DMS153 (cell line): Measurements from ENCODE around the gene MRPL33.
"Not testable (repeated sequence)": the region's sequence is repeated elsewhere in the genome, so short reads cannot be mapped to it uniquely, and the experiment has no call there.

Experiments used
- DNase-seq: peaks from one replicate; lab custom pipeline; 2025; lab: John Stamatoyannopoulos, UW

The MRPL33 gene

DNA sequence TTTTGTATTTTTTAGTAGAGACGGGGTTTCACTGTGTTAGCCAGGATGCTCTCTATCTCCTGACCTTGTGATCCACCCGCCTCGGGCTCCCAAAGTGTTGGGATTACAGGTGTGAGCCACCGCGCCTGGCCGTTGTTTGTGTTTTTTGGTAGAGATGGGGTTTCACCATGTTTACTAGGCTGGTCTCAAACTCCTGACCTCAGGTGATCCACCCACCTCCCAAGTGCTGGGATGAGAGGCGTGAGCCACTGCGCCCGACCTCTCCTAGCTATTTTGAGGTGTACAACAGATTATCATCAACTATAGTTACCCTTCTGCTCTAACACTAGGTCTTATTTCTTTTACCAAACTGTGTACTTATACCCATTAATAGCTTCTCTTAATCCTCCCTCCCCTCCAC is 28.9 kb upstream of the MRPL33 start:
- DNase-seq, result no peak

DNA sequence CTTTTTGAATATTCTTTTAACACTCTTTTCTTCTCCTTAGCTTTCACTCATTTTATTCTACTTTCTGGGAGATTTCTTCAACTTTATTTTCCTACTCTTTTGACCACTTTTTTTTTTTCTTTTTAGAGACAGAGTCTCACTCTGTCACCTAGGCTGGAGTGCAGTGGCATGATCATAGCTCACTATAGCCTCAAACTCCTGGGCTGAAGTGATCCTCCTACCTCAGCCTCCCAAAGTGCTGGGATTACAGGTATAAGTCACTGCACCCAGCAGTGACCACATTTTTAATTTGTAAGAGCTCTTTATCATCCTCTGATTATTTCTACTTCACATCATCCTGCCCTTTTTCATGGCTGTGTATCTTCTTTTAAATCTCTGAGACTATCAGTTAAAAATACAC is 26.0 kb upstream of the MRPL33 start:
- not testable (repeated sequence) for DNase-seq

DNA sequence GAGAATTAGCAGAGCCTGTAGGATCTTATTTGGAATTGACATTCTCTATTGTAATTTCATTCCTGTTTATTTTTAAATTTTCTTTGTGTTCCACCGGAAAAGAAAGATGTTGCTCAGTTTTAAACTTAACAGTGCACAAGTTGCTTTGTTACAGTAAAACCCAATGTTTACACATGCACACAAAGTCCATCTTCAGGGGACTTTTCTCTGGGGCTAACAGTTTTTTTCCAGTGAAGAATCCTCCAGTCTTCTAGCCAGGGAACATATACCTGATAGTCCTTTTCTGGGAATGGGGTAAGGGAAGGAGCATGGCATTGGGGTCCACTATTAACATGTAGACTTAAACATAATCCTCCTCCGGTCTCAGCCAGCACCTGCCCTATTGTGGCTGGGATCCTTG is 25.2 kb upstream of the MRPL33 start:
- DNase-seq, result no peak

DNA sequence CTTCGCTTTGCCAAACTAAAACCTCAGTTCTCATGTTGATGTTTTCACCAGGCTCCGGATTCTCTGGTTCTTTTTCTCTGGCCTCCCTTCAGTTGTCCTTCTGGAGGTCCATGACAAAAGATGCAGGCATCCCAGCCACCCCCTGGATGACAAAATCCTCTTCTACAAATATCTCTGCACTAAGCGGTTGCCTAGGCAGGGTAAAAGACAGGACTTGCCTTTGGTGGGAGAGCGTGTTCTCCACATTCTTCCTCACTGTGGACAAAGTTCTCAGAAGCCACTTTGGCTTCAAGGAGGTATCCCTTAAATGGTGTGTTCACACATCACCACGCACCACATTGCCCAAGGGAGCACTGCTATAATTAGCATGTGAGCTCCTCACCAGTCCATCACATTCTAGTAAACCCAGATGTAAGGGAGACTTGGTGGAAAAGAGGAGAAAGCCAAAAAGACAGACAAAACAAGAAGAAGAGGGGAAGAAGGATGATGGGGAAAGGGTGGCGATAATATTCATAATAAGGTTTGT is 23.6 kb upstream of the MRPL33 start:
- no peak for DNase-seq

DNA sequence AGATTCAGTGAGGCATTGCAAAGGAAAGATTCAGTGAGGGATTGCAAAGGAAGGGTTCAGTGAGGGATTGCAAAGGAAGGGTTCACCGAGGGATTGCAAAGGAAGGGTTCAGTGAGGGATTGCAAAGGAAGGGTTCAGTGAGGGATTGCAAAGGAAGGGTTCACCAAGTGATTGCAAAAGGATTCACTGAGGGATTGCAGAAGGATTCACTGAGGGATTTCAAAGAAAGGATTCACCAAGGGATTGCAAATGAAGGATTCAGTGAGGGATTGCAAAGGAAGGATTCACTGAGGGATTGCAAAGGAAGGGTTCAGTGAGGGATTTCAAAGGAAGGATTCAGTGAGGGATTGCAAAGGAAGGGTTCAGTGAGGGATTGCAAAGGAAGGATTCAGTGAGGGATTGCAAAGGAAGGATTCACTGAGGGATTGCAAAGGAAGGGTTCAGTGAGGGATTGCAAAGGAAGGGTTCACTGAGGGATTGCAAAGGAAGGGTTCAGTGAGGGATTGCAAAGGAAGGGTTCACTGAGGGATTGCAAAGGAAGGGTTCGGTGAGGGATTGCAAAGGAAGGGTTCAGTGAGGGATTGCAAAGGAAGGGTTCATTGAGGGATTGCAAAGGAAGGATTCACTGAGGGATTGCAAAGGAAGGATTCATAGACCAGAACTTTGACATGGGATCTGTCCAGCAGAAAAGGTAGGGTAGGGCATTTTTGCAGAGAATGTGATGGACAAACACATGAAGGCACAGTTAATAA is 22.5 kb upstream of the MRPL33 start:
- DNase-seq, result not testable (repeated sequence)

DNA sequence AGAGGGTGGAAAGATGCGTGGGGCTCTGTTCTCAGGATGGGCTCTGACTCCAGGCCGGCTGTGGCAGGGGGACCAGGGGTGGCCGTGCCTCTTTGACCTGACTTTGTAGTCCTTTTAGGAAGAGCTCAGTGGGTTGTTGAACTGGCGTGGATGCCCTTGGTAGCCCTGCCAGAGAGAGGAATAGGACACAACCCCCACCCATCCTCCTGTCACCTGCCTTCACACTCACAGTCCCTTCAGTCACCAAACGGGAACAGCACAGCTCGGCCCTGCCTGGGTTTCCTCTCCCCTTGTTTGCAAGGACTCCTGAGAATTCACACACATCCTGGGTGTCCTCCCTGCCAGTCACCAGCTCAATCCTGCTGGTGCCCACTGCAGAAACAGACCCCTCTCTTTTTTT is 20.1 kb upstream of the MRPL33 start:
- DNase-seq, result no peak

DNA sequence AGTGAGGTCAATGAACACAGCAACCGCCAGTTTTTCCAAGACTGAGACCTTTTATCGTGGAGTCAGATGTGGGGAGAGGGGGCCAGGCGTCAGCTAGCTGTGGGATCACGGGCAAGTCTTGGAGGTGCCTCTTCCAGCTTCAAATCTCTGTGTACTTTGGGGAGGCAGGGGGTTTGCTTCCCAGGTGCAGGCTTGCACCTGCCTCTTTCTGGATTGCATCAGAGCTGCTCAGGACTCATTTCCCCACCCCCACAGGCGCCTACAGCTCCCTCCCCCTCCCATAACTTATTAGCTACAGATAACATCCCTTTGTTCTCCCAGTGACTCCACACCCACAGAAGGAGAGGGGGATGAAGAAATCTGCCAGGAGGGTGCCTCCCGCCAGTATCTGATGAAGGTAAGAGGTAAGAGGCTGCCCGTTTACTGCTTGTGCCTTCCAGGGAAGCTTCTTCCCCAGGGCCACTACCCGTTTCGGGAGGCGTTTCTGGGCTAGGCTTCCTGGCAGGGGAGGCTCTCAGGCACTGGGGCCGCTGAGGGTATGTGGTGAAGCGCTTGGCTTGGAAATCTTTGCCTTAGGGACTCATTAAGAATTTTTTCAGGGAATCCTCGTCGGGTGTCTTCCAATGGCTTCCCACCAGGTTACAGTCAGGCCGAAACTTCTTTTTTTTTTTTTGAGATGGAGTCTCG is 18.8 kb upstream of the MRPL33 start:
- peak; percentile 75 for DNase-seq

DNA sequence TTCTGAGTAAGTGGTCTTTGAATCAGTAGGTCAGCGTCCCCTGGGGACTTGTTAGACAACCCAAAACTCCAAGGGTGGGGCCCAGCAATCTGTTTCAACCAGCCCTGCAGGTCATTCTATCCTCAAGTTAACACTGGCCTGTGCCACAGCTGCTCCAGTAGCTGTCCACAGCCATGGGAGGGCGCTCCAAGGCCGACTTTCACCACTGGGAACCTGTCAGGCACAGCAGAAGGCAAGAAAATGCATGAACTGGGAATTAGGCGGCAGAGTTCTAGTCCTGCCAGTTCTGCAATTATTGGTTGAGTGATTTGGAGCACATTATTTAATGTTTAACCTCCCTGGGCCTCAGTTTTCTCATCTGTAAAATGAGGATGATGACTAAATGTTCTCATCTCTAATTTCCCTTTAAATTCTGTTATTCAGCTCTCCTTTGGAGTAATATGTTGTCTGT is 17.4 kb upstream of the MRPL33 start:
- DNase-seq, result peak; percentile 44

DNA sequence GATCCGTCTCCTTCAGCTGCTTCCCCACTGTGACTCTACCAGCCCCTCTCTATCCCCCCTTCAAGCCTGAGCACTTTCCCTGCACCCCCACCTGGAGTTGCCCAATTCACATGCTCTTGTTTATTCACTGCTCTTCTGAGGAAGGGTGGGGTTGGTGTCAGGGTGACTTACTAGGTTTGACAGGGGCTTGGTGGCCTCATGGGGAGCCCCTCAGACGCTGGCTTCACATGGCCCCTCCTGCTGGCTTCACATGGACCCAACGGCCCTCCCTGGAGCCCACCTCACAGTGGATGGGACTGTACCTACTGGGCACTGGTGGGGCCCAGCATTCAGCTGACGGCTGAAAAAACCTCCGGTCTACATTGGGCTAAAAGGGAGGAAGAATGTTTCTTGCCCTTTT is 16.7 kb upstream of the MRPL33 start:
- no peak for DNase-seq

DNA sequence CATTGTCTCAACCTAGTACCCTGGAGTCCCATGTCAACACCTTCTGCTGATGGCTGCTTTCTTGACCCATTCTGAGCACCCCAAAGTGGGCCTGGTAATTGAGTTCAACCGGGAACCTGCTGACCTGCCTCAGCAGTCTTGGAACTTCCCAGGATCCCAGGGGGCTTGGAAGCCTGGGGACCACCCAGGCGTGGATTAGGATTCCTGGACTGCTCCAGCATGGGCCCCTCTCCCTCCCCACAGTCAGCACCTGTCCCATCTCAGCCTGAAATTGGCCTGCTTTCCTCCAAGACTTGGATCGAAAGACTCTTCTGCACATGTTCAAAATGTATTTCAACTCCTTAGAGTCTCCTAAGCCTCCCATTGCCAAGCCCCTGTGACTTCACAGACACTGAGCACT is 15.4 kb upstream of the MRPL33 start:
- no peak for DNase-seq

DNA sequence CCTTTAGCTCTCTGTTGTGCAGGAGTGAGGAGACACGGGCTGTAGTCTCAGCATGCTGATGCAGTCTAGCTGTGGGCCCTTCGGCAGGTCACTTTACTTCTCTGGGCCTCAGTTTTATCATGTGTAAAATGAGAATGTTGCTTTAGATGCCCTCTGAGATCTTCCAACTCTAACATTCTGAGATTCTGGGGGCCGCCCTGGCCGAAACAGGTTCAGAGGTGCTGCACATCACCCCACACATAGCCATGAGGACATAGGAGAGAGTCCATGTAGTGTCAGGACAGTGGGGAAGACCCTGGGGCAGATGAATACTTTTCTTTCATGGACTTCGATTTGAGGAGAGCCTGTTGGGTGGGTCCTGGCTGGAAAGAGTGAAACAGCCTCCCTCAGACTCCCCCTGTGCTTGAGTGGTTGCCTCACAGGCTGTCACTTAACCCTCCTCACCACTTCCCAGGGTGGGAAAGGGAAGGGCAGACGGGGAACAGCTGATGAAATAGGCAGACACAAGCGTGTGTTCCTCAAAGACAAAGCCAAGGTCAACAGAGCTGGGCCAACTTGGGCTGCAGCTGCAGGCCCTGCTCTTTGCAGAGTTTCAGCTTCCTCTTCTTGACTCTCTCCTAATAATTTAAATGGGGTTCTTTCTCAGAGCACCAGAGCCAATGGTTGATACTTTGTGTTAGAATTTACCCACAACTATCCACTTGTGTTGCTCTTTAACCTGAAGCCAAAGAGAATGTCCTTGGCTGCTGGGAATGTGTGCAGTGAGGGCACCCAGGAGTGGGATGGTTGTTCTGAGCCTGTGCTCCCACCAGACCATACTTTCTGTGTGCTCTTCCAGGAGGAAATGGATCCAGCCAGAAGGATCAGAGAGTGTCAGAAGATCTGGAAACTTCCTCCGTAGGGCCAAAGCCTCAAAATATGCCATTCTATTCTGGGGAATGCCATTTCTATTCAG is 14.7 kb upstream of the MRPL33 start:
- no peak for DNase-seq

DNA sequence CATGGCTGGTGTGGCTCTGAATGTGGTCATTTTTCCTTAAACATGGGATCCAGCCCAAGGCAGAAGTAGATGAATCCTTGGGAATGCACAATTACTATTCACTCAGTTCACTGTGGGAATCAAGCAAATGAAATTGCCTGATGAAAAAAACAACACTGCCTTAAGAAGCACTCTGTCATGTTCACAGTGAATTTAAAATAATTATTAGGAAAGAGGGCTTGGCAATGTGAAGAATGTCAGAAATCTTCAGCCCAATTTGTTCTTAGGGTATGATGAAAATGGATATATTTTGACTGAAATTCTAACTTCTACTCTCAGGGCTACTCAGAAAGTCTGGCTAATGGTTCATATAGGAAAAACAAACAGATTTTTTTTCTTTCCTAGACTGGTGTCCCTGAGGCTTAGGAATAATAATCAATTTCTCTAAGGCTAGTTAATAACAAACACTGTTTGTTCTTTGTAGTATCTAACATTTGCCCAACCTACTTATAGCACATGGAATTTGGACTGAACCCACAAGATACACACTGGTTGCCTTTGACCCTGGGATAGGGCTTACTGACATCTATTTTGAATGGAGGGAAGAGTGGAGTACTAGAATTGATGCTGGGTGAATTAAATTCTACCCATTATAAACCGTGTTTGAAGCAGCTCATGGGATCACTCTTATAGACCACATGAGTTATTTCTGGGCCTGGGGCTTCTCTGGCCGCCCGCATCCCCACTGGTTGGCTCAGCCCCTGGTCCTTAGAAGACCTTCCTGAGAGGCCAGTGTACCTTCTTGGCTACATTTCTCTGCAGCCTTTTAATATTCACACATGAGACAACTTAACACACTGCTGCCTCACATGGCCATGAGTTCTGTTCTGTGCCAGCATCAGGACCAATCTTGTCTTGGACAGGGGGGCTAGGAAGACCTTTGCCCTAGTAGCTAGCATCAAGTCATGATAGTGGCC is 8.3 kb upstream of the MRPL33 start:
- DNase-seq, result no peak

DNA sequence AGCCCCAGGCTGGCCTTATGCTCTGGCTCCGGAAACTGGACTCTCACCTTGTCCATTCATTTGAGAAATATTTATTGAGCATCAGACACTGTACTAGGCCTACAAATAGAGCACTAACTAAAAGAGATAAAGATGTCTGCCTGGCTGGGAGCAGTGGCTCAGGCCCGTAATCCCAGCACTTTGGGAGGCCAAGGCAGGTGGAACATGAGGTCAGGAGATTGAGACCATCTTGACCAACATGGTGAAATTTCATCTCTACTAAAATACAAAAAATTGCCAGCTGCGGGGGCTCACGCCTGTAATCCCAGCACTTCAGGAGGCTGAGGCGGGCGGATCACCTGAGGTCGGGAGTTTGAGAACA is 7.6 kb upstream of the MRPL33 start:
- no peak for DNase-seq

DNA sequence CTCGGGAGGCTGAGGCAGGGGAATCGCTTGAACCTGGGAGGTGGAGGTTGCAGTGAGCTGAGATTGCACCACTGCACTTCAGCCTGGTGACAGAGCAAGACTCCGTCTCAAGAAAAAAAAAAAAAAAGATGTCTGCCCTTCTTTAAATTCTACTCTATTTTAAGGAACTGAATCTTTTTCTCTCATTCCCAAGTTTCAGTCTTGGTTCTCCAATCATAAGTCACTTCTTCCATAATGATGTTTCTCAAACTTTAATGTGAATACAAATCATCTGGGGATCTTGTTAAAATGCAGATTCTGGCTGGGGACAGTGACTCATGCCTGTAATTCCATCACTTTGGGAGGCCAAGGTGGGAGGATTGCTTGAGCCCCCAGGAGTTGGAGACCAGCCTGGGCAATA is 7.0 kb upstream of the MRPL33 start:
- not testable (repeated sequence) for DNase-seq

DNA sequence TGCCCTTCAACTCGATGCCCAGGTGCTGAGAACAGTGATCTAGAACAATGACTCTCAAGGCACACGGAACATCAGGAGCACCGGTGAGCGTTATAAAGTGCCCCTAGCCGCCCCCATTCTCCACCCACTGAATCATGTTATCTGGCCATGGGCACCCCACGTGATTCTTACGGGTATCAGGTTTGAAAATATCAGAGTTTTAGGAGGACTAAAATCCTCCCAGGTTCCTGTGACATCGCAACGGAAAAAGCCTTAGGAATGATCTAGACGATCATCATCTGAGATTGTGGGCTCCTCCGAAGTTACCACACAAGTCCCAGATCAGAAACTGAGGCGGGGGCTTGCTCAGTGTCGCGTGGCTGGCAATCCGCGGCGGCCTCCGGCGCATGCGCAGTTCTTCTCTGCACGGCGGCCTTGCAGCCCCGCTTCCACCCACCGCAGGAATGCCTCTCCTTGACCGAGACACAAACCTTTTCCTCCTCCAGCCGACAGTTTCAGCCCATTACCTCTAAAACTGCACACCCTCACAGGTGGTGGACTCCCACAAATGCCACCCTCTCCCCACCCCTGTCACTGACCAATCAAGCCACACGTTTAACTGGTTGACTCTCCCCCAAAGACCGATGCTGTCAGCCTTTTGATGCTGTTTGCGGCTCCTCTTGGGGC is 5.8 kb upstream of the MRPL33 start:
- DNase-seq, result peak; percentile 27

DNA sequence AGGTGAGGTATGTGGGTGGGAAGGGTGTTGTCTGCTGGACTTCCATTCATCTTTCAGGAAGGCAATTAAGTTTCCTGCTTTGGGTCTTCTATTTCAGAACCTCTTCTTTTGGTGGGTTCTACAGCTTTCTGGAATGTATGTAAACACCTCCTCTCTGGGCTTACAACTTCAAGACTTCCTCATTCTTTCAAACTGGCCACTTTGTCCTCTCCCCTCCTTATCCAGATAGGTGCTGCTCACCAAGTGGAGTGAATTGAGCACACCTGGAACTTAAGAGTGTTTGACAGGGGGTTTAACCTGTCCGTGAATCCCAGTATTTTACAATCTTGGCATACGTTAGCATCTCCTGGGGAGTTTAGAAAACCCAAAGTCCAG is 5.2 kb upstream of the MRPL33 start:
- no peak for DNase-seq

DNA sequence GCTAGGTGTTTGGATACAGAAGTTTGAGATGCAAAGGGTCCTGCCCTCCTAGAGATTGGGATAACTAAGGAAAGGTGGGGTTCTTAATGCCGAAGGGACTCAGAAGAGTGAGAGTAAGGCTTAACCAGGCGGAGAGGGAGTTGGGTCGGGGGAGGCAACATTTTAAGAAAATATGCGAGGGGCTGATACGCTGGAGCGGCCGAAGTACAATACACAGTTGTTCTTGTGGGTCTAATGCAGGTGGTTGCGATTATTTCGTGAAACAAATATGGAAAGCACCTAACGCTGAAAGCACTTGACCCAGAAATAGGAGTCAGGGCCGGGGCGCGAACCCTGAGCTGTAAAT is 344 bp upstream of the MRPL33 start:
- no peak for DNase-seq

DNA sequence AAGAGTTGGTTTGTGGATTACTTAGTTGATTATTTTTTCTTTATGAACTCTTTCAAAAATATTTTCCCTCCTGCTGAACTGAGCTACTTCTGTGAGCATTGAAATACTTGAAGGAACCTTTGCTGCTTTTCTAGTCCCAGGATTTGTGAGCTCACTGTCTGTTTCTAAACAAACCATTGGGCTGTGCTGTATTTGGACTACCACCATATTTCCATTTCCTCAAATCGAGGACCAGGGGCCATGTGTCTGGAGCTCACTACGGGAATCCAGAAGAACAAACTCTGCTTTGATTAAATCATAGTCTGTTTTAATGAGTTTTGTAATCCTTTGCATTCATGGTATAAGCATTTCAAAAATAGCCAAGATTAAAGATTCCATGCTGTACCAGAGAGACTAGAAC is 1.3 kb downstream of the MRPL33 start:
- DNase-seq, result no peak

DNA sequence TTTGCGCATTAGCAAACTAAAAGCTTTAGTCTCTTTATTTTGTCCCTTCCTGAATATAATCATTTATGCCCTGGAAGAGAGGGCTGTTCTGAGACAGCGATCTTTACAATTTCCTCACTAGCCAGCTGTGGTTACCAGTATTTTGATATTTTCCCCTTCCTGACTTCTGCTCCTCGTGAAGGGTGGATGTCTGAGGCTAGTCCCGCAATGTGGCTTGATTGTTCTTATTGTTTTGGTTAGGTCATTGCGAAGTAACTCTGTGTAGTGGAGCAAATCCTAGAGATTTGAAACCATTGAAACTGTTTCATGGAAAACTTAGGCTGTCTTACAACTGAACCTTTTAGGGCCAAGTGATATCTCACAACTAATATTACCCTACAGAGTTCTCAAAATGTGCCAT is 2.4 kb downstream of the MRPL33 start:
- no peak for DNase-seq

DNA sequence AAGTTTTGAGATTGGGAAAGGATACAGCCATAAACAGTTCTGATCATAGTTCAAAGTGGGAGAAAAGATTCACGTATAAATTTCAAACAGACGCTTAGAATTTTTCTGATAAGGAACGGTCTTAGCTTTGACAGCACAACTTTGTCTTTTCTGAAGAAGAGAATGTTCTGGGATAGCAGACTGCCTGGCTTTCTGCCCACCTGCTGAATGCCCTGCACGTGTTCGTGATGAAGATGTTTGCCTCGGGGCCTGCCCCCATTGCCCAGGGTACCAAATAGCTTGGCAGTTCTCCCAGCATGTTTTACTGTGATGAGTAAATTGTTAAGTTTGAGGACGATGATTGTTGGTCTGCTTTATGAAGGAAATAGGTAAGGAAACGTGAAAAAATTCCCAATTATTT is 4.6 kb downstream of the MRPL33 start:
- no peak for DNase-seq

DNA sequence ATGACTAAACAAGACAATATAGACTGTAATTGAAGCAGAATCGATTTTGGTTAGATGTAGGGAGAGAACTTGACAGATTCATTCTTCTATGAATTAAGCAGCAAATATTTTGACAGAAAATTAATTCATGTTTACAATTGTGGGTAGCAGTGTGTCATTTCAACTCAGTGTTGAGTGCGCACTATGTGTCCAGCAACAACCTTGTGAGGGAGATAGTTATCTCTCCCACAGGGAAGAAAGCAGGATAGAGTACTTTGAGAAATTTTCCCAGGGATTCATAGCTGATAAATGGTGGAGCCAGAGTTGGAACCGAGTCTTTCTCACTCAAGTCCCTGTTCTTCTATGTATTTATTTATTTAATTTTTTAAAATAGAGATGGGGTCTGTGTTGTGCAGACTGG is 5.2 kb downstream of the MRPL33 start:
- no peak for DNase-seq
